Measurements from ENCODE around the gene ZCCHC7.
"Not testable (repeated sequence)": the region's sequence is repeated elsewhere in the genome, so short reads cannot be mapped to it uniquely, and the experiment has no call there.

ZCCHC7 gene

GRCh38 chr9:37179576-37179975 lies 59.2 kb downstream of the ZCCHC7 start:
- DNase-seq: no peak

GRCh38 chr9:37180138-37180537 lies 59.8 kb downstream of the ZCCHC7 start:
- DNase-seq: no peak

GRCh38 chr9:37182718-37183117 lies 62.3 kb downstream of the ZCCHC7 start:
- DNase-seq: no peak

GRCh38 chr9:37184905-37185867 lies 64.8 kb downstream of the ZCCHC7 start:
- no peak for DNase-seq

- no peak for DNase-seq
Observed at GRCh38 chr9:37187292-37187691, 66.9 kb downstream of the ZCCHC7 start.

- no peak for DNase-seq
Observed at GRCh38 chr9:37187713-37188439, 67.5 kb downstream of the ZCCHC7 start.

- DNase-seq: not testable (repeated sequence)
Observed at GRCh38 chr9:37190739-37191138, 70.4 kb downstream of the ZCCHC7 start.

GRCh38 chr9:37191403-37192089 lies 71.2 kb downstream of the ZCCHC7 start:
- DNase-seq: no peak

- no peak for DNase-seq
Observed at GRCh38 chr9:37192803-37193202, 72.4 kb downstream of the ZCCHC7 start.

- no peak for DNase-seq
Observed at GRCh38 chr9:37197158-37198038, 77.0 kb downstream of the ZCCHC7 start.

GRCh38 chr9:37198039-37198729 lies 77.8 kb downstream of the ZCCHC7 start:
- DNase-seq: no peak

- DNase-seq: no peak
Observed at GRCh38 chr9:37198831-37199230, 78.5 kb downstream of the ZCCHC7 start.

GRCh38 chr9:37200433-37201005 lies 80.1 kb downstream of the ZCCHC7 start:
- no peak for DNase-seq

- DNase-seq: no peak
Observed at GRCh38 chr9:37201581-37201980, 81.2 kb downstream of the ZCCHC7 start.

GRCh38 chr9:37202091-37202490 lies 81.7 kb downstream of the ZCCHC7 start:
- no peak for DNase-seq

GRCh38 chr9:37203456-37203855 lies 83.1 kb downstream of the ZCCHC7 start:
- not testable (repeated sequence) for DNase-seq

- no peak for DNase-seq
Observed at GRCh38 chr9:37206121-37206620, 85.8 kb downstream of the ZCCHC7 start.

- peak in 1 of 2 experiments; percentile 16 for DNase-seq
Observed at GRCh38 chr9:37209431-37210386, 89.3 kb downstream of the ZCCHC7 start.

- no peak for DNase-seq
Observed at GRCh38 chr9:37210737-37211523, 90.6 kb downstream of the ZCCHC7 start.

Measured in NCI-H446 (cell line).